H1 (cell line): ENCODE measurements around the gene NIN. TPM values are rescaled to one million over a fixed set of nuclear protein-coding genes. Genes with fewer than 3 reads are reported as not detected.

Source experiments
- CTCF ChIA-PET: fragments of 300-600 bp; sonication (Branson Sonifier 250); formaldehyde crosslinking; loops from one replicate; lab custom pipeline; 2021; ENCODE audit not compliant: partially characterized antibody; lab: Charles Lee
- POLR2A ChIA-PET: fragments of 300-600 bp; sonication (Branson Sonifier 250); formaldehyde crosslinking; loops from one replicate; lab custom pipeline; 2021; ENCODE audit warnings: inconsistent platforms; ENCODE audit not compliant: partially characterized antibody; lab: Charles Lee
- DNase-seq, 2 experiments: peaks; one replicate each; pipeline versions ENCODE4 v3.0.0 to v3.0.0-alpha.2; 2010 to 2022; ENCODE audit warnings: low spot score in 2 of 2, low read depth in 1 of 2, mixed read lengths in 1 of 2
- FAIRE-seq: peaks from 2 replicates; lab custom pipeline; 2011; peaks lifted over from hg19 to GRCh38; lab: Jason Lieb, UNC
- H2AFZ ChIP-seq: 2 replicates; pipeline ENCODE4 v1.8.1; 2012; ENCODE audit warnings: low read length, inconsistent platforms
- H2AK5ac ChIP-seq: 2 replicates; pipeline ENCODE4 v1.6.1; 2013; ENCODE audit warnings: low read depth, low read length
- H2BK120ac ChIP-seq: replicated peaks from 2 replicates; pipeline ENCODE3; 2013; ENCODE audit warnings: low read depth, low read length, inconsistent platforms
- H2BK12ac ChIP-seq: 2 replicates; pipeline ENCODE4 v1.6.1; 2013; ENCODE audit warnings: low read depth, low read length
- H2BK15ac ChIP-seq: 2 replicates; pipeline ENCODE4 v1.6.1; 2013; ENCODE audit warnings: low read length
- H2BK20ac ChIP-seq: 2 replicates; pipeline ENCODE4 v1.6.1; 2013; ENCODE audit warnings: low read length
- H2BK5ac ChIP-seq: 2 replicates; pipeline ENCODE4 v1.6.1; 2013; ENCODE audit warnings: low read depth, low read length
- H3K14ac ChIP-seq: 2 replicates; pipeline ENCODE4 v1.6.1; 2013; ENCODE audit warnings: inconsistent platforms; ENCODE audit not compliant: insufficient read length
- H3K18ac ChIP-seq: 2 replicates; pipeline ENCODE4 v1.6.1; 2013; ENCODE audit warnings: low read length; ENCODE audit errors: extremely low read depth
- H3K23ac ChIP-seq: 2 replicates; pipeline ENCODE4 v1.6.1; 2013; ENCODE audit warnings: inconsistent platforms; ENCODE audit not compliant: insufficient read length
- H3K23me2 ChIP-seq: 2 replicates; pipeline ENCODE4 v1.6.1; 2013; ENCODE audit warnings: low read depth, low read length
- H3K27ac ChIP-seq: 2 replicates; pipeline ENCODE4 v1.6.1; 2011; ENCODE audit warnings: low read depth, low read length, inconsistent platforms
- H3K27me3 ChIP-seq, 4 experiments: replicated peaks in 1 of 4; 1 replicate in 1 of 4; 2 replicates in 3 of 4; pipeline versions ENCODE4 v1.6.1 to v1.8.1; 2011 to 2013; ENCODE audit warnings: low read length in 3 of 4, mild to moderate bottlenecking in 3 of 4, inconsistent platforms in 2 of 4, mixed read lengths in 2 of 4, moderate library complexity in 1 of 4; ENCODE audit not compliant: control insufficient read depth in 3 of 4, insufficient read depth in 3 of 4; ENCODE audit errors: extremely low read depth in 1 of 4
- H3K36me3 ChIP-seq, 4 experiments: 2 replicates each; pipeline versions ENCODE4 v1.6.1 to v1.8.1; 2011 to 2013; ENCODE audit warnings: mild to moderate bottlenecking in 4 of 4, low read length in 3 of 4, moderate library complexity in 2 of 4, control low read depth in 1 of 4, inconsistent platforms in 1 of 4; ENCODE audit not compliant: insufficient read depth in 4 of 4, control insufficient read depth in 2 of 4
- H3K4ac ChIP-seq: replicated peaks from 2 replicates; pipeline ENCODE3; 2013; ENCODE audit warnings: low read length, low read depth, mixed read lengths, inconsistent platforms; ENCODE audit not compliant: insufficient read length
- H3K4me1 ChIP-seq, 4 experiments: replicated peaks in 1 of 4; 1 replicate in 1 of 4; 2 replicates in 3 of 4; pipeline versions ENCODE4 v1.6.1 to v1.8.1; 2011 to 2013; ENCODE audit warnings: low read length in 3 of 4, inconsistent platforms in 2 of 4, mixed read lengths in 1 of 4; ENCODE audit not compliant: insufficient read depth in 4 of 4, control insufficient read depth in 3 of 4
- H3K4me2 ChIP-seq, 2 experiments: 2 replicates each; pipeline versions ENCODE4 v1.6.1 to v1.8.1; 2011 to 2013; ENCODE audit warnings: low read depth in 2 of 2, low read length in 2 of 2, control low read depth in 1 of 2, inconsistent platforms in 1 of 2, mild to moderate bottlenecking in 1 of 2; ENCODE audit not compliant: insufficient read depth in 1 of 2
- H3K4me3 ChIP-seq, 4 experiments: fragments of 200-600, 300-600 bp in 1 of 4; sonication (generic), shearing (Covaris generic), sonication (Bioruptor Twin) in 1 of 4; 2 replicates each; pipeline versions ENCODE4 v1.5.1 to v1.8.1; 2011 to 2016; ENCODE audit warnings: low read length in 4 of 4, low read depth in 3 of 4, control low read depth in 2 of 4, inconsistent platforms in 2 of 4, mild to moderate bottlenecking in 2 of 4, mixed read lengths in 1 of 4, moderate library complexity in 1 of 4; ENCODE audit not compliant: insufficient read depth in 2 of 4; ENCODE audit errors: extremely low read depth in 1 of 4
- H3K56ac ChIP-seq: replicated peaks from 2 replicates; pipeline ENCODE3; 2013; ENCODE audit warnings: low read depth, mild to moderate bottlenecking, mixed read lengths, low read length, inconsistent platforms; ENCODE audit not compliant: insufficient read length
- H3K79me1 ChIP-seq: 2 replicates; pipeline ENCODE4 v1.6.1; 2013; ENCODE audit warnings: low read depth, low read length, control low read depth
- H3K79me2 ChIP-seq, 2 experiments: 2 replicates each; pipeline versions ENCODE4 v1.6.1 to v1.8.1; 2012 to 2013; ENCODE audit warnings: low read length in 2 of 2, mild to moderate bottlenecking in 2 of 2, inconsistent platforms in 1 of 2; ENCODE audit not compliant: insufficient read depth in 2 of 2, control insufficient read depth in 1 of 2
- H3K9ac ChIP-seq, 4 experiments: replicated peaks in 1 of 4; 1 replicate in 1 of 4; 2 replicates in 3 of 4; pipeline versions ENCODE4 v1.6.1 to v1.8.1; 2011 to 2013; ENCODE audit warnings: low read depth in 3 of 4, low read length in 3 of 4, control low read depth in 2 of 4, mild to moderate bottlenecking in 2 of 4, moderate library complexity in 2 of 4, inconsistent platforms in 1 of 4; ENCODE audit errors: extremely low read depth in 1 of 4
- H3K9me3 ChIP-seq, 2 experiments: 2 replicates each; pipeline versions ENCODE4 v1.6.1 to v1.8.1; 2012 to 2013; ENCODE audit warnings: mild to moderate bottlenecking in 2 of 2, moderate library complexity in 2 of 2, control low read depth in 1 of 2, inconsistent platforms in 1 of 2, low read depth in 1 of 2, low read length in 1 of 2, mixed read lengths in 1 of 2; ENCODE audit not compliant: insufficient read depth in 2 of 2
- H4K20me1 ChIP-seq, 2 experiments: replicated peaks in 1 of 2; 2 replicates each; pipeline versions ENCODE3 to v1.8.1; 2011 to 2013; ENCODE audit warnings: inconsistent platforms in 2 of 2, low read length in 2 of 2, mild to moderate bottlenecking in 1 of 2; ENCODE audit not compliant: insufficient read depth in 2 of 2, control insufficient read depth in 1 of 2
- H4K5ac ChIP-seq: 2 replicates; pipeline ENCODE4 v1.6.1; 2013; ENCODE audit warnings: low read length, low read depth, mixed read lengths, inconsistent platforms; ENCODE audit not compliant: insufficient read length
- H4K8ac ChIP-seq: 2 replicates; pipeline ENCODE4 v1.8.0; 2013; ENCODE audit warnings: mild to moderate bottlenecking, moderate library complexity, low read length, inconsistent platforms; ENCODE audit not compliant: insufficient read depth; ENCODE audit errors: extremely low read depth
- H4K91ac ChIP-seq: replicated peaks from 2 replicates; pipeline ENCODE3; 2013; ENCODE audit warnings: low read length, mixed read lengths, inconsistent platforms; ENCODE audit not compliant: insufficient read length
- BRCA1 ChIP-seq: IDR thresholded peaks from 2 replicates; pipeline ENCODE4 v1.6.1; 2012; ENCODE audit warnings: low read depth, low read length, improper control_type of control experiment
- EGR1 ChIP-seq: IDR thresholded peaks from 2 replicates; pipeline ENCODE4 v1.6.1; 2011; ENCODE audit warnings: low read depth, low read length, borderline replicate concordance
- EP300 ChIP-seq, 2 experiments: IDR thresholded peaks; 1 replicate in 1 of 2; 2 replicates in 1 of 2; pipeline ENCODE4 v1.6.1; 2011 to 2012; ENCODE audit warnings: low read depth in 2 of 2, low read length in 2 of 2, mild to moderate bottlenecking in 2 of 2, borderline replicate concordance in 1 of 2, inconsistent platforms in 1 of 2, moderate library complexity in 1 of 2
- JUND ChIP-seq: IDR thresholded peaks from 2 replicates; pipeline ENCODE4 v1.6.1; 2011; ENCODE audit warnings: mild to moderate bottlenecking, improper control_type of control experiment, low read length
- MAFK ChIP-seq: IDR thresholded peaks from 2 replicates; pipeline ENCODE4 v1.6.1; 2012; ENCODE audit warnings: low read depth, mild to moderate bottlenecking, improper control_type of control experiment, low read length
- NANOG ChIP-seq: IDR thresholded peaks from 2 replicates; pipeline ENCODE4 v1.6.1; 2011; ENCODE audit warnings: low read length, low read depth, mild to moderate bottlenecking, inconsistent platforms; ENCODE audit not compliant: insufficient read depth, poor library complexity, severe bottlenecking
- SIRT6 ChIP-seq: IDR thresholded peaks from one replicate; pipeline ENCODE4 v1.7.1; 2012; ENCODE audit warnings: low read length, inconsistent platforms
- SP2 ChIP-seq: IDR thresholded peaks from 2 replicates; pipeline ENCODE4 v1.6.1; 2012; ENCODE audit warnings: mild to moderate bottlenecking, low read length, inconsistent platforms
- SUZ12 ChIP-seq: fragments of 200-600 bp; sonication (generic); IDR thresholded peaks from 2 replicates; pipeline ENCODE4 v1.6.1; 2012; ENCODE audit warnings: mild to moderate bottlenecking, inconsistent platforms, low read length, moderate library complexity, mixed read lengths
- WGBS, 2 experiments: shearing (Covaris generic) in 1 of 2; methylation state at CpG; one replicate each; pipeline versions ENCODE4 v1.1.6 to v1.1.7; 2013 to 2015; ENCODE audit warnings: low lambda C conversion rate in 2 of 2, mixed read lengths in 2 of 2, inconsistent platforms in 1 of 2, low coverage in 1 of 2, missing lambda C conversion rate in 1 of 2; ENCODE audit not compliant: insufficient replicate concordance in 2 of 2, insufficient coverage in 1 of 2, insufficient read length in 1 of 2; ENCODE audit errors: extremely low coverage in 1 of 2, missing lambda C conversion rate in 1 of 2; 5-methylcytosine and 5-hydroxymethylcytosine counted together
- polyA plus RNA-seq, 7 experiments: library from polyadenylated mRNA; depleted of rRNA in 3 of 7; stranded (reverse) in 5 of 7; unstranded in 2 of 7; fragments of >200 nt in 5 of 7; fragments of 200-250 nt in 2 of 7; gene quantifications; 1 replicate in 5 of 7; 2 replicates in 1 of 7; 4 replicates in 1 of 7; pipeline versions ENCODE4 v1.2.1 to v1.2.3, GENCODE V29; 2011 to 2013; ENCODE audit warnings: missing spikeins in 2 of 7, mixed read lengths in 2 of 7
- total RNA-seq: library from RNA; stranded (reverse); fragmentation: NEBNext Ultra II Directional; extraction: Animal tissue kit (Norgen Biotek cat#: 25700); gene quantifications from 2 replicates; pipeline ENCODE4 v1.2.1, GENCODE V29; 2021
- TF ChIP-seq, protein P1 (sequence below): IDR thresholded peaks from 2 replicates; pipeline ENCODE4 v1.6.1; 2011; ENCODE audit warnings: low read depth, mild to moderate bottlenecking, low read length; ENCODE audit not compliant: insufficient read depth
- TF ChIP-seq, protein P2 (sequence below): IDR thresholded peaks from 2 replicates; pipeline ENCODE4 v1.6.1; 2011; ENCODE audit warnings: low read length, improper control_type of control experiment

NIN gene
- total and polyA plus RNA-seq, 2 of the 8 experiments (the other 6 are each of a cell fraction or from before 2014, with no cell fraction given) = 3.2 to 21.3 TPM

DNA sequence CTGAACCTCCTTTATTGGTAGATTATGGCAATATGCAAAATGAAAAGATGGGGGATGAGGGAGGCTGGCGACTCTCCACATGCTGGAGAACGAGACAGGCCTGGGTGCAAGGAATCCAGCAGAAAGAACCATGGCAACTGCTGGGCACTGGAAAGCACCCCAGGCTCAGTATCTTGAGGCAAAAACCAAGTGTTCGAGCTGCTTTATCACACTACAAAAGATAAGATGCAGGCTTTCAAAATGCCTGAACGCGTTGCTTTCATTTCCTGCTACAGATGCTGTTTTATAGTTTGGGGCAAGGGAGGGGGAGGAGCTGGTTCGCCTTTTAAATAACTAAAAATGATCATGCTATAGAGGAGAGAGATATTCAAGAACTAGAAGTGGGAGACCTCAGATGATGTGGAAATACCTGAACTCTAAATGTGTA, 38.9 kb downstream of the NIN start:
- no peak overlapping the region for H2BK12ac ChIP-seq
- no peak overlapping the region for H3K56ac ChIP-seq
- H2BK120ac ChIP-seq = no peak overlapping the region
- no peak overlapping the region for H3K4me3 ChIP-seq
- H4K8ac ChIP-seq = no peak overlapping the region
- DNase-seq = no peak
- H4K5ac ChIP-seq = no peak overlapping the region
- H3K36me3 ChIP-seq = peaks cover 0 to 4% (median 0%) of the 10 kb centered on the region in 4 experiments; a peak in 3 of 8 replicates
- no peaks in the 10 kb centered on the region for H3K27me3 ChIP-seq
- H3K9ac ChIP-seq = no peak overlapping the region
- TF ChIP-seq MAFK (no peak), SUZ12 (no peak), NANOG (no peak), EP300 (IDR thresholded peaks at IDR 0.05; ENCODE audit: borderline replicate concordance in 1 of 2, low read depth in 2 of 2, low read length in 2 of 2) (no peak), SIRT6 (no peak), EGR1 (no peak), BRCA1 (no peak), JUND (no peak), SP2 (no peak)
- TF ChIP-seq, protein P1, sequence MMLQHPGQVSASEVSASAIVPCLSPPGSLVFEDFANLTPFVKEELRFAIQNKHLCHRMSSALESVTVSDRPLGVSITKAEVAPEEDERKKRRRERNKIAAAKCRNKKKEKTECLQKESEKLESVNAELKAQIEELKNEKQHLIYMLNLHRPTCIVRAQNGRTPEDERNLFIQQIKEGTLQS = no peak
- TF ChIP-seq, protein P2, sequence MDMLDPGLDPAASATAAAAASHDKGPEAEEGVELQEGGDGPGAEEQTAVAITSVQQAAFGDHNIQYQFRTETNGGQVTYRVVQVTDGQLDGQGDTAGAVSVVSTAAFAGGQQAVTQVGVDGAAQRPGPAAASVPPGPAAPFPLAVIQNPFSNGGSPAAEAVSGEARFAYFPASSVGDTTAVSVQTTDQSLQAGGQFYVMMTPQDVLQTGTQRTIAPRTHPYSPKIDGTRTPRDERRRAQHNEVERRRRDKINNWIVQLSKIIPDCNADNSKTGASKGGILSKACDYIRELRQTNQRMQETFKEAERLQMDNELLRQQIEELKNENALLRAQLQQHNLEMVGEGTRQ = no peak
- TF ChIP-seq, all 59 proteins: peak for 0
- Histone ChIP-seq H3K79me1 (no peaks in the 10 kb centered on the region), H4K91ac (no peak overlapping the region), H3K4me2 (no peak overlapping the region), H3K23me2 (no peaks in the 10 kb centered on the region; the same call in 1 of the 2 replicates), H3K79me2 (no peaks in the 10 kb centered on the region), H3K27ac (no peak overlapping the region), H3K18ac (no peak overlapping the region), H3K4me1 (peaks cover 0 to 2% (median under 1%) of the 10 kb centered on the region in 4 experiments; a peak in 2 of 7 replicates), H2AK5ac (no peak overlapping the region), H2AFZ (no peak overlapping the region), H3K4ac (no peak overlapping the region), H4K20me1 (peaks cover 0 to 2% of the 10 kb centered on the region in 2 experiments), H3K14ac (no peak overlapping the region), H2BK15ac (no peak overlapping the region), H3K23ac (no peak overlapping the region), H3K9me3 (no peaks in the 10 kb centered on the region), H2BK20ac (no peak overlapping the region), H2BK5ac (no peak overlapping the region)
- ChIA-PET POLR2A (no interaction called here), CTCF (interaction anchor here (0.5 to 4.1 kb wide), 6 partner anchors 12 to 537 kb away, joined by 3 to 20 read pairs (median 3); no protein-coding TSS in a partner anchor)
- no peak for FAIRE-seq
- 88% methylated on average over 6 of the region's 6 CpGs; no CpG with 5 or more reads in 1 of the 2 experiments for WGBS, 2 experiments
